ENCODE measurements around the gene BTBD19. TPM values are rescaled to one million over a fixed set of nuclear protein-coding genes. Genes with fewer than 3 reads are reported as not detected.
A peak's percentile ranks its signal among the peaks of the same experiment; 100 is the strongest.
"Not testable (repeated sequence)": the region's sequence is repeated elsewhere in the genome, so short reads cannot be mapped to it uniquely, and the experiment has no call there.

Gene BTBD19
- total and polyA plus RNA-seq, 9 of the 15 experiments (the other 6 are each of a cell fraction or from before 2014, with no cell fraction given), result 0.22 to 2.0 (median 0.95) TPM

- 0 out of 2 replicates have a peak, but pooled peaks have one; percentile 12 for TF ChIP-seq ZNF740 (CRISPR knock-in tag; IDR thresholded peaks at IDR 0.05)
- CTCF ChIA-PET (ENCODE audit: low intra/inter-chr PET ratio); H3K4me3 ChIP-seq; H4K20me1 ChIP-seq (replicated peaks; ENCODE audit: control insufficient read depth, insufficient read depth, low read length); FAIRE-seq; DNase-seq (ENCODE audit: extremely low read depth in 1 of 4, low spot score in 3 of 4); H3K9me3 ChIP-seq (replicated peaks; ENCODE audit: control insufficient read depth, insufficient read depth, low read depth, low read length); H3K4me2 ChIP-seq (ENCODE audit: insufficient read depth, low read length); H3K27ac ChIP-seq (ENCODE audit: extremely low read depth, low read depth, low read length); intact Hi-C loops (cut with micrococcal nuclease); in situ Hi-C loops (cut with MboI); H3K9me1 ChIP-seq (ENCODE audit: control insufficient read depth, insufficient read depth, low read length); H3K27me3 ChIP-seq (ENCODE audit: control insufficient read depth in 2 of 2, insufficient read depth in 2 of 2, low read length in 2 of 2); ATAC-seq; BruUV-seq (replicated peaks); H2AFZ ChIP-seq (ENCODE audit: low read depth, low read length); TF ChIP-seq ZNF740 (tag; IDR thresholded peaks at IDR 0.05): not testable (repeated sequence)
- Histone ChIP-seq H3K9ac (ENCODE audit: insufficient read depth in 1 of 2, low read depth in 2 of 2, low read length in 2 of 2) (peak overlapping the region in 1 of 2 experiments; percentile 24; a peak in 1 of 4 replicates), H3K4me1 (replicated peaks in 1 of 2; ENCODE audit: control insufficient read depth in 2 of 2, insufficient read depth in 2 of 2, low read length in 2 of 2) (peaks cover 59 to 67% of the 10 kb centered on the region in 2 experiments), H3K79me2 (ENCODE audit: control insufficient read depth, insufficient read depth, low read length) (peaks cover 13% of the 10 kb centered on the region; the same call in 1 of the 3 replicates), H3K36me3 (ENCODE audit: control insufficient read depth, insufficient read depth, low read length) (peaks cover 13% of the 10 kb centered on the region; the same call in 2 of the 3 replicates)
- WGBS (ENCODE audit: insufficient coverage, low coverage, missing lambda C conversion rate), result 79% methylated on average over 4 of the region's 4 CpGs
- POLR2A ChIA-PET, result interaction anchor here (2.3 to 16.9 kb wide), 4 partner anchors 8 to 89 kb away, joined by 7 to 594 read pairs (median 46); partner anchors contain the start of genes PLK3 and RPS8
Observed at GRCh38 chr1:44810762-44811105, 2.4 kb downstream of the BTBD19 start.

GRCh38 chr1:44811234-44811633, 2.9 kb downstream of the BTBD19 start:
- WGBS (ENCODE audit: insufficient coverage, low coverage, missing lambda C conversion rate), result 39% methylated on average over 8 of the region's 8 CpGs
- no peak for DNase-seq (ENCODE audit: extremely low read depth in 1 of 4, low spot score in 3 of 4)

More at GRCh38 chr1:44811234-44811633, 2.9 kb downstream of the BTBD19 start:
- no peak overlapping the region; a peak in 1 of 4 replicates for H3K9ac ChIP-seq (ENCODE audit: insufficient read depth in 1 of 2, low read depth in 2 of 2, low read length in 2 of 2)
- H3K9me1 ChIP-seq (ENCODE audit: control insufficient read depth, insufficient read depth, low read length), result peaks cover 6% of the 10 kb centered on the region
- peak overlapping the region; percentile 35; the same call in 1 of the 2 replicates for H2AFZ ChIP-seq (ENCODE audit: low read depth, low read length)
- ChIA-PET CTCF (ENCODE audit: low intra/inter-chr PET ratio) (no interaction called here), POLR2A (interaction anchor here (0.6 to 16.9 kb wide), 5 partner anchors 8 to 201 kb away, joined by 3 to 594 read pairs (median 7); partner anchors contain the start of genes RPS8 and UROD)
- in situ Hi-C loops (cut with MboI) (no loop called here), intact Hi-C loops (cut with micrococcal nuclease) (no loop called here)
- no peak for ATAC-seq
- TF ChIP-seq ZNF764 (CRISPR knock-in tag; IDR thresholded peaks at IDR 0.05; ENCODE audit: low read depth), result no peak
- no peak for TF ChIP-seq GATAD2B (IDR thresholded peaks at IDR 0.05; ENCODE audit: borderline replicate concordance)
- 0 out of 2 replicates have a peak, but pooled peaks have one; percentile 8 for TF ChIP-seq MECOM (CRISPR knock-in tag; IDR thresholded peaks at IDR 0.05)
- H4K20me1 ChIP-seq (replicated peaks; ENCODE audit: control insufficient read depth, insufficient read depth, low read length), result no peaks in the 10 kb centered on the region
- H3K9me3 ChIP-seq (replicated peaks; ENCODE audit: control insufficient read depth, insufficient read depth, low read depth, low read length), result no peaks in the 10 kb centered on the region; the same call in 1 of the 2 replicates
- peaks cover 8% of the 10 kb centered on the region; the same call in 2 of the 3 replicates for H3K36me3 ChIP-seq (ENCODE audit: control insufficient read depth, insufficient read depth, low read length)
- H3K27ac ChIP-seq (ENCODE audit: extremely low read depth, low read depth, low read length), result peak overlapping the region; percentile 29; the same call in 1 of the 3 replicates
- H3K4me2 ChIP-seq (ENCODE audit: insufficient read depth, low read length), result peak overlapping the region; percentile 13; the same call in 1 of the 2 replicates
- H3K27me3 ChIP-seq (ENCODE audit: control insufficient read depth in 2 of 2, insufficient read depth in 2 of 2, low read length in 2 of 2), result no peaks in the 10 kb centered on the region
- no peak for FAIRE-seq
- H3K4me1 ChIP-seq (replicated peaks in 1 of 2; ENCODE audit: control insufficient read depth in 2 of 2, insufficient read depth in 2 of 2, low read length in 2 of 2), result peaks cover 58 to 62% of the 10 kb centered on the region in 2 experiments
- no TSS peak for BruUV-seq (replicated peaks)
- no peak overlapping the region for H3K4me3 ChIP-seq
- peaks cover 13% of the 10 kb centered on the region; the same call in 1 of the 3 replicates for H3K79me2 ChIP-seq (ENCODE audit: control insufficient read depth, insufficient read depth, low read length)

Measured in K562 (cell line).